Measurements from ENCODE around the gene IDUA.

DNA sequence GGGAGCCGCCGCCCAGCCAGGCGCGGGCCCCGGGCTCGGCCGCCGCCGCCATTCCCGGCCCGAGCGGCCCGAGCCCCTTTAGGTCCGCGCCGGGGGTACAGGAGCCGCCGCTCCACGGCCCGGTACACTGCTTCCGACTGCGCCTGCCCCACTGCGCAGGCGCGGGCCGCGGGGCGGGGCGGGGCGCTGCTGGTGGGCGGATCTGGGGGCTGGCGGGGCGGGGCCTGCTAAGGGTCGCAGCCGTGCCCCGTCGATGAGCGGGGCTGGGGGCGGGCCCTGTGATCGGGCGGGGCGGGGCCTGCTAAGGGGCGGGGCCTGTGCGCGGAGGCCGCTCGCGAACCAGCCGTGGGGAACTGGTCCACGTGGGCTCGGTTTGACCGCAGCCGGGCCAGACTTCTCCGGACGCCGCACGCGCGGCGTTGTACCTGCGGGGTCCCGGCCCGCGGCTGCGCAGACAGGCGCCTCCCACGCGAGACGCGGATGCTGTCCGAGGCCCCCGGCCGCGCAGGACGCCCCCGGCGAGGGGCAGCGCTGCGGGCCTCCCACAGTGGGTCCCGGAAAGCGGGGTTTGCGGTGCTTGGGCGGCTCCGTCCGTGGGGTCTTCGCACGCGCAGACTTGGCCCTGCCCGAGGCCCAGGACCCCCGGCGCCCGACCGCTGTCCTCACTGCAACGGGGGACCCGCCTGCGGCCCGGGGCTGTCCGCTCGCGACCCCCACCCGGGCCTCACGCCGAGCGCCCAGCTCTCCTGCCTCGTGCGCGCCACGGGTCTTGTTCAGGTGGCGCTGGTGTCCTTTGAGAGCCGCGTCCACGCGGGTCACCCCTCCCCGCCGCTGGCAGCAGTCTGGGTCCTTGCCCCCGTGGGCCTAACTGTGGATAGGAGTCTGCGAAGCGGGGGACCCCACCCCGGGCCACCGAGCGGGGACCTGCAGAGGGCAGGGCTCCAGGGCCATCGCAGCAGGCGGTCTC is 13.1 kb upstream of the IDUA start, which contains the start of gene DGKQ:
- no peak for TF ChIP-seq CTCF (IDR thresholded peaks at IDR 0.05; ENCODE audit: low read depth, low read length)
- no peak for TF ChIP-seq EZH2phosphoT487 (IDR thresholded peaks at IDR 0.05; ENCODE audit: low read depth)

Data from OCI-LY3 (cell line).